Stimulated activated CD8-positive, alpha-beta memory T cell treated with anti-CD3 and anti-CD28 coated beads, Interleukin-15, amount 100 ng/mL, for 1 hour (primary cell): ENCODE measurements around the gene PJA1.

Source experiments
- DNase-seq: peaks from one replicate; pipeline ENCODE4 v3.0.0-alpha.2; 2020; ENCODE audit warnings: low read depth

The PJA1 gene

DNA sequence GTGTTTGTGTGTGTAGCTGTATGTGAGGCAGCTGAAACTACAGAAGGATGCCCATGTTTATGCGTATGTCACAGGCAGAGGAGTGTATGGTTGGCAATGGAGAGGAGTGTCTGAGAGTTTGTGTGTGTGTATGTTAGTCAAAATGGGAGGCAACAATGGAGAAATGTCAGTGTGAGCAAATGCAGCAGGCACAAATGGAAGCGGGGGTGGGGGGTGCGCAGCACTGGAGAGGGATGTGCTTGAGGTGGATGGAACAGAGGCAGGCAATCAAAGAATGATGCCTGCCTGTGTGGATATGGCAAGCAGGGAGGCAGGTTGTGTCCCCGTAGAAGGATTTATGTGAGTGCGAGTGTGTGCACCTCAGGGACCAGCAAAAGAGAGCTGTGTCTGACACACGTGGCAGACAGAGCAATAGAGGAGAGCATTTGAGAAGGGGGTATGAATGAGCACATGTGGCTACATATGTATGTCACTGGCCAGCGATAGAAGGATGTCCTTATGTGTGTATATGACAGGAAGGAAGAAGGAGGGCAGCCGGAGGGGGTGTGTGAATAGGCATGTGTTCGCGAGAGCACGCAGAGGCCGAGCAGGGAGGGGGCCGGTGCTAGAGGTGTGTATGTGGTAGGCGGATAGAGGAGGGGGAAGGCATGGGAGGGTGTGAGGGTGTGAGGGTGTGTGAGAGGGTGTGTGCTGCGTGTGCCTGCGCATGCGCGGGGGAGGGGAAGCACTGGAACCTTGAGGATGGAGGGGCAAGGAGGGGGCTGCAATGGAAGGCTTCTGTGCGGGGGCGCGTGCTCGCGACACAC is 1.1 kb downstream of the PJA1 start:
- DNase-seq = peak; percentile 5

- no peak for DNase-seq
Observed at GRCh38 chrX:69162361-69162865, 2.8 kb downstream of the PJA1 start.

- DNase-seq = no peak
Observed at GRCh38 chrX:69161786-69162349, 3.4 kb downstream of the PJA1 start.

- no peak for DNase-seq
Observed at GRCh38 chrX:69161371-69161770, 3.9 kb downstream of the PJA1 start.

- no peak for DNase-seq
Observed at GRCh38 chrX:69158166-69158980, 6.9 kb downstream of the PJA1 start.

GRCh38 chrX:69156638-69157037 is 8.6 kb downstream of the PJA1 start:
- no peak for DNase-seq

GRCh38 chrX:69155786-69156520 is 9.3 kb downstream of the PJA1 start:
- no peak for DNase-seq

GRCh38 chrX:69154051-69154450 is 11.2 kb downstream of the PJA1 start:
- no peak for DNase-seq

DNA sequence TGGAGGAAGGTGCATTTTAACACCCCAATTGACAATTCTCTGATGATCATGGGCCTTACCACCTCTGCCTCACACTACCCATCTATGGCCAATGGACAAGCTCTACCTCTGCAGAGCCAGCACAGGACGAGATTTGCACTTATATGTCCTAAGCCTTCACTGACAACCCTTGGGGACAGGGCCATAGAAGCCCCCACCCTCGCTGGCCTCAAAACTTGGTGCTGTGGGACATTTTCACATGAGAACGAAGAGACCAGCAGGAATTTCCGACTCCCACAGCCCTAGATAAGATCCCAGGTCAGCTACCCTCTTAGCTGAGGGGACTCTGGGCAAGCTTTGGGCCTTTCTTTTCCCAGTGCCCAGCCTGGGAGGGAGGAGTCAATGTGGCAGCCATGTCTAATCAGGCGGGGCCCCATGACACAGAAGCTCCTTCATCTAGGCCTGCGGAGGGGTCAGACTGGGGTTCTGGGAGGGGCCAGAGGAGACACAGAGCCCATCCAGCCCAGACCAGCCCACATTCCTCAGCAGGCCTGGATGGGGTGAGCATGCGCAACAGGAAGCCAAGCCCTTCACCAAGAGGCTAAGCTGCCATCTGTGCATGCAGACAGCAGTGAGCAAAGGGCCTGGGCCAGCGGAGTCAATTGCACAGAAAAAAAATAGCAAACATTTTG is 12.1 kb downstream of the PJA1 start:
- no peak for DNase-seq

GRCh38 chrX:69152417-69152841 is 12.8 kb downstream of the PJA1 start:
- DNase-seq = no peak

- no peak for DNase-seq
Observed at GRCh38 chrX:69151866-69152284, 13.4 kb downstream of the PJA1 start.

- no peak for DNase-seq
Observed at GRCh38 chrX:69150281-69150960, 14.8 kb downstream of the PJA1 start.

- no peak for DNase-seq
Observed at GRCh38 chrX:69149466-69150280, 15.6 kb downstream of the PJA1 start.

- DNase-seq = no peak
Observed at GRCh38 chrX:69148946-69149345, 16.3 kb downstream of the PJA1 start.

GRCh38 chrX:69146739-69147138 is 18.5 kb downstream of the PJA1 start:
- DNase-seq = no peak

GRCh38 chrX:69145714-69146113 is 19.5 kb downstream of the PJA1 start:
- DNase-seq = no peak

GRCh38 chrX:69144838-69145680 is 20.2 kb downstream of the PJA1 start:
- DNase-seq = no peak

GRCh38 chrX:69143530-69143929 is 21.7 kb downstream of the PJA1 start:
- DNase-seq = no peak
